CD4-positive, alpha-beta T cell treated with Interleukin-6 at 100 ng/mL for 8 hours (primary cell): Measurements from ENCODE around the gene NPIPB9.
A peak's percentile ranks its signal among the peaks of the same experiment; 100 is the strongest.
"Not testable (repeated sequence)": the region's sequence is repeated elsewhere in the genome, so short reads cannot be mapped to it uniquely, and the experiment has no call there.

Source experiments
- DNase-seq: peaks from one replicate; pipeline ENCODE4 v3.0.0-alpha.2; 2020; ENCODE audit warnings: mixed read lengths, low spot score

The NPIPB9 gene

DNA sequence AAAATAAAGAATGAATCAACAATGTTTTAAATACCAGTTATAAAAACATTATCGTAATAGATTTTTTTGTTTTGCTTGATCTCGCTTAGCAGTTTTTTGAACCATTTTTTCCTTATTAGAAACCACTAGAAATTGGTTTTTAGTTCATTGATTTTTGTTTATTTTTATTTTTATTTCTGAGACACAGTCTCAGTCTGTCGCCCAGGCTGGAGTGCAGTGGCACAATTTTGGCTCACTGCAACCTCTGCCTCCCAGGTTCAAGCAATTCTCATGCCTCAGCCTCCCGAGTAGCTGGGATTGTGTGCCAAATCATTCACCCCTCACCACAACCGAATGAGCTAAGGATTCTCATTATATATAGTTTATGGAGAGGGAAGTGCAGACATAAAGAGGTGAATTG is at the start of gene NPIPB9:
TSS of gene NPIPB9 (plus strand) at position 301 of the 400 bp plus-strand sequence.
- not testable (repeated sequence) for DNase-seq

DNA sequence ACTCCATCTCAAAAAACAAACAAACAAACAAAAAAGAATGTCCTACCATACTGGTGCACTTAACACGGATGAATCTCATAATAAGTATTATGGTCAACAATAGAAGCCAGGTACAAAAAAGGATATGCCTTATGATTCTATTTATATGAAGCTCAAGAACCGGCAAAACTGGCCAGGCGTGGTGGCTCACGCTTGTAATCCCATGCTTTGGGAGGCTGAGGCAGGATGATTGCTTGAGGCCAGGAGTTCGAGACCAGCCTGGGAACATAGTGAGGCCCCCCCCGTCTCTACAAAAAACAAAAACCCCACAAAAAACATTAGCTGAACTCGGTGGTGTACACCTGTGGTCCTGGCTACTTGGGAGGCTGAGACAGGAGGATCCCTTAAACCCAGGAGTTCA is 47.3 kb upstream of the NPIPB9 start:
- DNase-seq, result not testable (repeated sequence)

DNA sequence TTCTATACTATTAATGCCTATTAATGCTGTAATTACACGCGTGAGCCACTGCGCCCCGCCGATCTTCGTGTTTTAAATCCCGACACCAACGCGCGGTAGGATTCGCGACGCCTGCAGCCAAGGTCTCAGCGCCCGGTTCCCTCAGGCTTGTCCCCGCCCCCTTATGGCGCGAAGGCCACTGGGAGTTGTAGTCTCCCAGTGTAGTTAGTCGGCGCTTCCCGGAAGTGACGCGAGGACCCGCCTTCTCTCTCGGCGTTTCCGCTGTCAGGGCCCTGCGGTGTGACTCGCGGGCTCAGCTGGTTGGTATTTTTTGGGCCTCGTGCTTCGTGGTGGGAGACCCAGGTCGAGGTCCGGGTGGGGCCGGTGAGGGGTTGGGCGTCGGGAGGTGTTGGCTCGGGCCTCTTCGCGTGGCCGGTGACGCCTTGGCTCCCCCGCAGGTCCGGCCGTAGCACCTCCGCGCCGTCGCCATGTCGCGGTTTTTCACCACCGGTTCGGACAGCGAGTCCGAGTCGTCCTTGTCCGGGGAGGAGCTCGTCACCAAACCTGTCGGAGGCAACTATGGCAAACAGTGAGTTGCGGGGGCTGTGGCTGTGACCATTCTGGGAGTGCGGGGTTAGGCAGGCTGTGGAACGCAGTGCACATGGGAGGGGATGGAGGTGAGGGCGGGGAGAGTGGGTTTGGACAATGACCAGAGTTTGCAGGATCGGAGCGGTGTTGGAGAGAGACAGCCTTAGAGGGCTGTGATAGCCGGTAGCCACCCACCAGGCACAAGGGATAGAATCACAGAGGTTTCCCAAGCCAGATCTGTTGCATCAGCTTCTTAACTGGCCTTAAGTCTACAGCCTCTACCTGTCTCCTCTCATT is 40.1 kb upstream of the NPIPB9 start, which contains the start of gene EIF3C:
TSS of gene EIF3C (plus strand) at position 245 of the 864 bp plus-strand sequence. CDS start at position 468, 223 bp downstream.
- not testable (repeated sequence) for DNase-seq

DNA sequence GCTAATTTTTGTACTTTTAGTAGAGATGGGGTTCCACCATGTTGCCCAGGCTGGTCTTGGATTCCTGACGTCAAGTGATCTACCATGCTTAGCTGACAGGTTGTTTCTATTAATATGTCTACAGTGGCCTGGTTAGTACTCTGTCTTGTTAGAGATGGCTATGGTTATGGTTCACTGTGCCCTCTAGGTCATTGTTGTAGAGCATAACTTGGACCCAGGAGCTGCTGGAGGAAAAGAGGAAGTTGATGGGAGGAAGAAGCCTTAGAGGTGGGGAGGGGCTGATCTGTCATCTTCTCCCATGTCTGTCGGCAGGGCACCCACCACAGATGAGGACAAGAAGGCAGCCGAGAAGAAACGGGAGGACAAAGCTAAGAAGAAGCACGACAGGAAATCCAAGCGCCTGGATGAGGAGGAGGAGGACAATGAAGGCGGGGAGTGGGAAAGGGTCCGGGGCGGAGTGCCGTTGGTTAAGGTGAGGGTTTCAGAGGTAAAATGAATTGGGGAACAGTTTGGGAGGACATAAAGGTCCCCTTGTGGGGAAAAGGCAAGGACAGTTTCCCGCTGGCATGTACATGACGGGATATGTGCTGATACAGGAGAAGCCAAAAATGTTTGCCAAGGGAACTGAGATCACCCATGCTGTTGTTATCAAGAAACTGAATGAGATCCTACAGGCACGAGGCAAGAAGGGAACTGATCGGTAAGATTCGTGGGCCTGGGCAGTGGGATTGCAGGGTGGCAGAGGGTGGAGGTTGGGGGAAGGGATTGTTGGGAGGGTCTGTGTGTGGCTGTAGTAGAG is 28.5 kb upstream of the NPIPB9 start:
- not testable (repeated sequence) for DNase-seq

DNA sequence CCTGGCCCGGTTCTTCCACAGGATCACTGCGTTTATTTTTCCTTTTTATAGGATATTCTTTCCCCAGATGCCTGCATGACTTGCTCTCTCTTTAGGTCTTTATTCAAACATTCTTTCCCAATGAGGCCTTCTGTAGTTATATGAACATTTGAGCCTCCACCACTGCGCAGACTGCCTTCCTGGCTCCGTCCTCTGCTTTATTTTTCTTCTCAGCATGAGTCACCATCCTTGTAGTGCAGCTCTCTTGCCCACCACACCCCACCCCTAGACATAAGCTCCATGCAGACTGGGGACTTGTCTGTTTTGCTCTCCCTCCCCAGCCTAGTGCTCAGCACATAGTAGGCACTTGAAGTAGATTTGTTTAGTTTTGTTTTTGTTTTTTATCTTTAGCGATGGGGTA is 20.3 kb upstream of the NPIPB9 start:
- not testable (repeated sequence) for DNase-seq

DNA sequence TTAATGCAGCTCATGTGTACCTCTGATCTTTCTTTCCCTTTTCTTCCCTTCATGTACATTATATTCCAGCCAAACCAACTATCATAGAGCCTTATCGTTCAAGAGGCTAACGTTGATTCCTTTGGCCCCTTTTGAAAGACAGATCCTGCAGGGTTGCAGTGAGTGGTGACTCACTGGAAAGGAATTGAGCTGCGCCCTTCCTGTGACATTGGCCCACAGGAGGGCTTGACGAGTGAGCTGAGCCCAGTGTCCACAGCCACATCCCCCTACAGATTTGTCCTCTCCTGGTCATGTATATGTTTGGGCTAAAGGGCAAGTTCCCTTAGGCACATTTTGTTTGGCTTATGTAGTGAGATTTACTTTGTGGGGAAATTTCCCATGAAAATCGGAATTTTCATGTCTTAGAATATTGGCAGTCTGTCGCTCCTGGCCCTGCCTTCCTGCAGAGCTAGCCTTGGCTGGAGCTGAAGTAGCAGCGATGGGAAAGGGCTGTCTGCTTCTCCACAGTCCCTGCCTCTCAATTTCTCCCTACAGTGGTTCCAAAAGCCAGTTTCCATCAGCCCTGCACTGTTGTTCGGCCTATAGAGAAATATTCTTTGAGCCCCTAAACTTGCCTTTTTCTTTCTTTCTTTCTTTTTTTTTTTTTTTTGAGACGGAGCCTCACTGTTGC is 19.0 kb upstream of the NPIPB9 start:
- not testable (repeated sequence) for DNase-seq

DNA sequence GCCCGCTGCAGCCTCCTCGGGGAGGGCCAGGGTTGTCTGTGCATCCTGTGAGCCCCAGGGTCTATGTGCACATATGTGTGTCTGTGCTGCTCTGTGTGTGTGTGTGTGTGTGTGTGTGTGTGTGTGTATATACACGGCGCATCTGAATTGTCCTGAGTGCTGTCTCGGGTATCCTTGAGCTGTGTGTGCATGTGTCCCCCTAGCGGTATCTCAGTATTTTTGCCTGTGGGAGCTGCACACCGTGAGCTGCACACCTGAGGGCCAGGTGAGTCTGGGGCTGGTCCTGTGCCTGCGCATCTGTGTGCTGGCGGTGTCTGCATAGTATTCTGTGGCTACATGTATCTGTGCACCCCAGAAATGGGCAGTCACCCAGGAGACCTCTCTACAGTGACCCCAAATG is 11.8 kb upstream of the NPIPB9 start:
- not testable (repeated sequence) for DNase-seq

DNA sequence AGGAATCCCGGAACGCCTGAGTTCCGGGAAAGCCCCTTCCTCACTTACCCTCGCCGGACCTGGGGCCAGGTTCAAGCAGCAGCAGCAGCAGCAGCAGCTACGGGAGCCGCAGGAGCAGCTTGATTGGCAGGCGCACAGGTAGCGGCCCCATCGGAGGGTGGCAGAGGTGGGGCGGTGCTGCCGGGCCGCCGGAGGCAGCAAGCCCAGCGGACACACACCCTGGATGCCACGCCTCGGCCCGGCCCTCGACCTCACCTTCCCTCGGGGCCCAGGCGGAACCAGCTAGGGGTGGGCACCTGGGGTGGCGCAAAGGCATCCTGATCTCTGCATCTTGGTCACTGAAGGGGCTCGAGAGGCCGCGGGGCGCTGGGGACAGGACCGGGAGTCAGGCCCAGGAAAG is 11.0 kb upstream of the NPIPB9 start:
- DNase-seq, result not testable (repeated sequence)

DNA sequence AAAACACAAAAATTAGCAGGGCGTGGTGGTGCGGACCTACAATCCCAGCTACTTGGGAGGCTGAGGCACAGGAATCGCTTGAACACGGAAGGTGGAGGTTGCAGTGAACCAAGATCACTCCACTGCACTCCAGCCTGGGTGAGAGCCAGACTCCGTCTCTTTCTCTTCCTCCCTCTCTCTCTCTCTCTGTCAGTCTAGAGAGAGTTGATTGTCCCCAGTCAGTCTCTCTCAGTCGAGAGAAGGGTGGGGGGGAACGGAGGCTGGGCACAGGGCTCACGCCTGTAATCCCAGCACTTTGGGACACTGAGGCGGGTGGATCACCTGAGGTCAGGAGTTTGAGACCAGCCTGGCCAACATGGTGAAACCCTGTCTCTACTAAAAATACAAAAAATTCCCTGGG is 10.3 kb upstream of the NPIPB9 start:
- DNase-seq, result not testable (repeated sequence)

DNA sequence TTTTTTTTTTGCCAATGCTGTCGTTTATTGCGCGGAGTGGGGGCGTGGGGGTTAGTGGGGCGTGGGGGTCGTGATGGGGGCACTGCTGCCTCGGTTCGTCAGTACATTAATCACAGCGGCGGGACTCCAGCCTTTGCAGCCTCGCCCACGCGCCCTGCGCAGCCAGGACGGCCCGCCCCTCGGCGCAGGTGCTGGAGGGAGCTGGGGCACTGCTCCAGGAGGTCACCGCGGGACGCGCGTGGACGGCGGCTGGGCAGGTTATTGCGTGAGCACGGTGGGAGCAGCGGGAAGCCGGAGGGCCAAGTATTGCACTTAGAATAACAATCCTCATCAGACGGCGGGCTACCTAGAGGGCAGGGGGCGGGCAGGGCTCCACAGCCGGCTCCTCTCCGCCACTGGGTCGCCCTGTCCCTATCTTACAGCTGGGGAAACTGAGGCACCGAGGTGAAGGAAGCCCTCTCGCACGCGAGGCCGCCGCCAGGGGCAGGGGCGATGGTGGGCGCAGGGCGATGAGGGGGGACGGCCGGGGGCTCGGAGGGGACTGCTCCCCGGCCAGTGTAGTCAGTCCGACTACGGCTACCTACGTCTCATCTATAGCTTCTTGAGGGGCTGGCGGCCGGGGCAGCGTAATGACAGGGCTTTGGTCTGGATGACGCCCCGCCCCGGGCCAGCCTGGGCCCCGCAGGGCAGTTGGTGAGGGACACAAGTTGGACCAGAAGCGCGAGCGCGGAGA is 4.8 kb upstream of the NPIPB9 start:
- DNase-seq, result not testable (repeated sequence)

DNA sequence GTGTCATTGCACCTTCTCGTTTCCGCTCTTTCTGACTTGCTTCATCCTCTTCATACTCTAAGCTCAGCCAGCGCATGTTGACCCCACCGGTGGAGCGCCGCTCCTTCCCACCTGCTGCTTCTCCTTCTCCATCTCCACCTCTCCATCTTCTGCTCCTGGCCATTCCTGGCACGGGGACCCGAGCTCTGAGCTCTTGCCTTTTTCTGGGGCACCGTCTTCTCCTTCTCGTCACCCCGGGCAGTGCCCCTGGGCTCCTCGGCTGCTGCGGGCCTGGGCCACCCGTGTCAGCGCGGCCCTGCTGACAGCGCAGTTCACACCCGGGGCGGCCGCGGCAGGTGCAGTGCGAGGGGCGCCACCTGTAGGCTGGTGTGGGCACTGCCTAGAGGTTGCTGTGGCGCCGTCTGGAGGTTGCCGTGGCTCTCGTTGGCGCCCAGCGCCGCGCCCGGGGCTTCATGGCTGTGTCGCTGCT is 1.6 kb upstream of the NPIPB9 start:
- DNase-seq, result not testable (repeated sequence)

DNA sequence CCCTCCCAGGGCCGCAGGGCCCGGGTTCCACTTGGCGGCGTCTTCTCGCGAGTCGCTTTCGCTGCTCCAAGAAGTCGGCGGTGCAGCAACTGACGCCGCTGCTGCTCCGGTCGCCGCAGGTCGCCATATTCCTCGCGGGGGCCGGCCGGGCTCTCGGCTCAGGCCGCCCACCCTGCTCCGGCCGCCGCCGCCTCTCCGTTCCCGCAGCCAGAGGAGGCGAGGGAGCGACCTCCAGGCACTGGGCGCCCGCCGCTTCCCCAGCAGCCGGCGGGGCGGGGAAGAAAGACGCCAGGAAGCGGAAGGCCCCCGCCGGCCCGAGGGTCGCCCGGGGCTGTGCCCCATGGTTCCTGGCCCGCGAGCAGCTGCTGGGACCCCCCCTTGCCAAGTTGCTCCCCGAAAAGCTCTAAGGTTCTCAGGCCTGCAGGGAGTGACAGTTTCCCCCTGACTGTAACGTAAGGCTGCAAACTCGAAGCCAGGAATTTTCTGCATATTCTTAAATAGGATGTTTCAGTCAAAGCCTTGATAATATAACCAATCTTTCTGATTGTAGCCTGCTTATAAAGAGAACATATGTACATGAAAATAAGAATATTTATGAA is 1.0 kb upstream of the NPIPB9 start:
- DNase-seq, result not testable (repeated sequence)

DNA sequence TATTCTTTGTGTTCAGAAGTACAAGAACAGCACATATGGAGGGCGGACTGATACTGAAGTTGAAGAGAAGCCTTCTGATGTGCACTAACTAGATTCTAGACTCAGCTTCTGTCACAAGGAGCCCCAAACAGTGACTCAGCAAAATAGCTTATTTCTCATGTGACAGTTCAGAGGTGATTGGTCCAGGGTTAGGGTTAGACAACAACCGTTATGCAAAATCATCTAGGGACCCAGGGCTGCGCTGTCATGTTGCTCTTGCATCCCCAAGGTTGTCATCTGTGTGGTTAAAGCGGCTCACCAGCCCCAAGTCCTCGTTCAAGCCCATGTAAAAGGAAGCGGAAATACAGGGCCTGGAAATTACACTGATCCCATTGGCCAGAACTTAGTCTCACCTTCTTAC is 30.1 kb downstream of the NPIPB9 start:
- not testable (repeated sequence) for DNase-seq

DNA sequence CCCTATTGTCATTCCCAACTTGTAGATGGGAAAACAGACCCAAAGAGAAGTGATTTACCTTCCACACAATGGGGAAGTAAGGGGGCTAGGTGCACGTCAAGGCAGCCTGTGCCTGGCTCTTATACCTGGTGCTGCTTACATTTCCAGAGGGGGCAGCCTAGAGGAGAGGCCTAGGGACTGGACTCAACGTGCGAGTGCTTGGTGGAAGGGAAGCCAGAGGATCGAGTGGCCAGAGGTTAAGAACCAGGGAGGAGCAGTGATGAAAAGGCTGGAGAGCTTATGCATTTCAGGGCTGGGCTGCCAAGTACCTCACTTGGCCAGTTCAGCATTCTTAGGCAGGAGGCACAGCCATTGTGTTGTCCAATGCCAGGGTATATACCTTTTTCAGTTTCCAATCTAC is 30.8 kb downstream of the NPIPB9 start:
- not testable (repeated sequence) for DNase-seq

DNA sequence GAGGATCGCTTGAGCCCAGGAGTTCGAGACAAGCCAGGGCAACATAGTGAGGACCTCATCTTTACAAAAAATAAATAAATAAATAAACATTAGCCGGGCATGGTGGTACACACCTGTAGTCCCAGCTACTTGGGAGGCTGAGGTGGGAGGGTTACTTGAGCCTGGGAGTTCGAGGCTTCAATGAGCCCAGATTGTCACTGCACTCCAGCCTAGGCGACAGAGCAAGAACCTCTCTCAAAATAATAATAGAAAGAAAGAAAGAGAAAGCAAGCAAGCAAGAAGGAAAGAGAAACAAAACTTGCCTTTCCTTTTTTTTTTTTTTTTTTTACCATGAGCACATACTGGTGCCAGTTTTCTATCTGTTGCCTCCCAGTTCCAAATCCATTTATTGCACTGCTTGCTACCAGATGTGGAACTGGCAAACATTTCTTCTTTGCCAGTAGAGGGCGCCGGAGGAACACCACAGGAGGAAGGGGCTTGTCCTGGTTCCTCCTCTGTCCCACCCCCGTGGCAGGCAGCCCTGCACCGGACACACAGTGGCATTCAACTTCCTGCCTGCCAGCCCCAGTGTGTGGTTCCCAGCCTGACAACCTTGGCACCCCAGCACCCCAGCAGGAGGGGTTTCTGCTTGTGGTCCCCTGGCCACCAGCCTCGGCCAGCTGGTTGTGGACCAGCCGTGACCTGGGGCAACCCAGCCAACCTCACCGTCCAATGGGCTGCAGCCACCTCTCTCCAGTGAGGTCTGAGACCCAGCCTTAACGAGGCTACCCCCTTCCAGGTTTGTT is 50.8 kb downstream of the NPIPB9 start:
- DNase-seq, result peak; percentile 83

DNA sequence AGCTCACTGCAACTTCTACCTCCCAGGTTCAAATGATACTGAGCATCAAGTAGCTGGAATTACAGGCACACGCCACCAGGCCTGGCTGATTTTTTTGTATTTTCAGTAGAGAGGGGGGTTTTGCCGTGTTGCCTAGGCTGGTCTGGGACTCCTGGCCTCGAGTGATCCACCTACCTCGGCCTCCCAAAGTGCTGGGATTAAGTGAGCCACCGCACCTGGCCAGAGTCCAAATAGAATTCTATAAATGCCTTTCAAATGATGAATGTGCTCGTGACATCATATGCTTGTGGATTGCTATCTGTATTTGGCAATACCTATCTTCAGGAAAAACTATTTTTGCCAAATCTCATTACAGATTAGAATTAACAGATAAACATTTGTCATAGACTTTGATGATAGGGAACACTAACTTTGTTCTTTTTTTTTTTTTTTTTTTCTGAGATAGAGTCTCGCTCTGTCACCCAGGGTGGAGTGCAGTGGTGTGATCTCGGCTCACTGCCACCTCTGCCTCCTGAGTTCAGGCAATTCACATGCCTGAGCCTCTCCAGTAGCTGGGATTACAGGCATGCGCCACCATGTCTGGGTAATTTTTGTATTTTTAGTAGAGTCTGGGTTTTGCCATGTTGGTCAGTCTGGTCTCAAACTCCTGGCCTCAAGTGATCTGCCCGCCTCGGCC is 56.0 kb downstream of the NPIPB9 start:
- not testable (repeated sequence) for DNase-seq

DNA sequence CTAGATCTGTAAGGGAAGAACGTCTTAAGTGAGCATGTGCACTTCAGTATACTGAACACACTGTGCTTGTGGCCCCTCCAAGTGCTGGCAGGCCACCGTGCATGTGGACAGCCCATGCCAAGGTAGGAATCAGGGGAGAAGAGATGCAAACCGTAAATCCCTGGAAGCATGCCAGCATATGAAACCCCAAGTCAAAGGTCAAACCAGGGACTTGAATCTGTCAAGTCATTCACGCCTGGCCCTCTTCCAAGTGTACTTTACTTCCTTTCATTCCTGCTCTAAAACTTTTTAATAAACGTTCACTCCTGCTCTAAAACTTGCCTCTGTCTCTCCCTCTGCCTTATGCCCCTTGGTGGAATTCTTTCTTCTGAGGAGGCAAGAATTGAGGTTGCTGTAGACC is 68.4 kb downstream of the NPIPB9 start:
- DNase-seq, result no peak

DNA sequence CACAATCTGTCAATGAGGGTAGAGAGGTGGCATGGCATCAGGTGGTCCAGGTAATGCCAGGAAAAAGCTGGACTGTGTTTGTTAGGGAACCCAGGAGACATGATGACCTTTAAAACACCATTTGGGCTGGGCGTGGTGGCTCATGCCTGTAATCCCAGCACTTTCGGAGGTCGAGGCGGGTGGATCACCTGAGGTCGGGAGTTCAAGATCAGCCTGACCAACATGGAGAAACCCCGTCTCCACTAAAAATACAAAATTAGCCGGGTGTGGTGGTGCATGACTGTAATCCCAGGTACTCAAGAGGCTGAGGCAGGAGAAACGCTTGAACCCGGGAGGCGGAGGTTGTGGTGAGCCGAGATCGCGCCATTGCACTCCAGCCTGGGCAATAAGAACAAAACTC is 69.0 kb downstream of the NPIPB9 start:
- not testable (repeated sequence) for DNase-seq

DNA sequence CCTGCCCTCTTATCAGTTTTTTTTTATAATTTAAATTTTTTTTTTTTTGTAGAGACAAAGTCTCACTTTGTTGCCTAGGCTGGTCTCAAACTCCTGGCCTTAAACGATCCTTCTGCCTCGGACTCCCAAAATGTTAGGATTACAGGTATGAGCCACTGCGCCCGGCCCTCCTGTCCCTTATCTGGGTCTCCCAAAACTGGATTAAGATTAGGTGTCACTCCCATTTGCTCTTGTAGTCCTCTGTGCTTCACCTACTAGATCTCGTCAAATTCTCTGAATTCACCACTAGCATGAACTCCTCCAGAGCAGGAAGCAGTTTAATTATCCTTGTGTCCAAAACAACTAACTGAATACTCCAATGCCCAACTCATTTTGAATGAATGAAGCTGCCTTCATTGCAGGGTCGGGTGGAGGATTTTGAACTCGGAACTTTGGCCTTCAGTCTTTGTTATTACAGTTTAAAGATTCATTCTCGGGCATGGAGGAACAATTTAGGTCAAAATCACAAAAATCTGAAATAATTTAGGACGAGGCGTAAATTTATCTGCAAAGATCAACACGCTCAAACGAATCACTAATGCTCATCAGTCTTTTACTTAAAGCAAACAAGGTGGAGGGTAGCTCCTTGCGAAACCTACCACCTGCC is 70.4 kb downstream of the NPIPB9 start:
- DNase-seq, result no peak
